GM12874 (cell line): ENCODE results near the gene COL4A4.

Experiments used
- CTCF ChIP-seq: IDR thresholded peaks from 2 replicates; pipeline ENCODE4 v1.5.1; 2011; ENCODE audit warnings: low read depth, mild to moderate bottlenecking, control low read depth, low read length, moderate library complexity; ENCODE audit not compliant: insufficient read depth

The COL4A4 gene

GRCh38 chr2:227038550-227039189, 125.3 kb downstream of the COL4A4 start:
- 0 out of 2 replicates have a peak, but pooled peaks have one; percentile 1 for TF ChIP-seq CTCF

- no peak for TF ChIP-seq CTCF
Observed at GRCh38 chr2:227036527-227036926, 127.5 kb downstream of the COL4A4 start.

GRCh38 chr2:227035711-227036367, 128.2 kb downstream of the COL4A4 start:
- TF ChIP-seq CTCF = no peak

- peak; percentile 83 for TF ChIP-seq CTCF
Observed at GRCh38 chr2:227033471-227034148, 130.4 kb downstream of the COL4A4 start.

GRCh38 chr2:227031379-227031778, 132.6 kb downstream of the COL4A4 start:
- TF ChIP-seq CTCF = no peak

- TF ChIP-seq CTCF = no peak
Observed at GRCh38 chr2:227030789-227031188, 133.2 kb downstream of the COL4A4 start.

- no peak for TF ChIP-seq CTCF
Observed at GRCh38 chr2:227029426-227030105, 134.4 kb downstream of the COL4A4 start.
